GM12878 (cell line): ENCODE results near the gene PHF14. TPM values are rescaled to one million over a fixed set of nuclear protein-coding genes. Genes with fewer than 3 reads are reported as not detected.
"Not testable (repeated sequence)": the region's sequence is repeated elsewhere in the genome, so short reads cannot be mapped to it uniquely, and the experiment has no call there.

Experiments used
- ATAC-seq: fragments of 200-7000 bp; cut with Tn5 transposase; 3 replicates; pipeline ENCODE4 v1.9.1; 2020; ENCODE audit warnings: mild to moderate bottlenecking, moderate library complexity
- BruUV-seq: library from RNA; stranded (reverse); fragments of 400-500 nt; replicated peaks from 2 replicates; lab custom pipeline; 2021; lab: Mats Ljungman, UMichigan
- CTCF ChIA-PET: fragments of 300-600 bp; sonication (Branson Sonifier 250); formaldehyde crosslinking; extraction: SDS; loops from one replicate; lab custom pipeline; 2021; ENCODE audit warnings: inconsistent platforms; lab: Yijun Ruan, JAX
- POLR2A ChIA-PET: fragments of 350-600 bp; formaldehyde crosslinking; extraction: SDS; loops from one replicate; lab custom pipeline; 2021; ENCODE audit warnings: inconsistent platforms; lab: Charles Lee
- RAD21 ChIA-PET: fragments of 300-600 bp; sonication (Branson Sonifier 250); formaldehyde crosslinking; loops from one replicate; lab custom pipeline; 2023; ENCODE audit warnings: antibody characterized with exemption; ENCODE audit not compliant: unreplicated experiment; lab: Charles Lee
- SMC1A ChIA-PET: fragments of 300-600 bp; sonication (Branson Sonifier 250); formaldehyde crosslinking; loops from one replicate; lab custom pipeline; 2023; ENCODE audit not compliant: unreplicated experiment, uncharacterized antibody; lab: Charles Lee
- DNase-seq: peaks from one replicate; pipeline ENCODE4 v3.0.0-alpha.2; 2011; ENCODE audit warnings: low read depth, low spot score
- FAIRE-seq: peaks from 3 replicates; lab custom pipeline; 2011; peaks lifted over from hg19 to GRCh38; lab: Jason Lieb, UNC
- H2AFZ ChIP-seq: 2 replicates; pipeline ENCODE4 v1.6.0; 2011; ENCODE audit warnings: low read depth, low read length, control low read depth; ENCODE audit not compliant: control insufficient read depth
- H3K27ac ChIP-seq: 2 replicates; pipeline ENCODE4 v1.5.1; 2011; ENCODE audit warnings: control low read depth; ENCODE audit not compliant: control insufficient read depth, insufficient read depth
- H3K27me3 ChIP-seq, 2 experiments: replicated peaks in 1 of 2; 2 replicates each; pipeline versions ENCODE4 v1.6.0 to v1.6.1; 2011; ENCODE audit warnings: low read length in 1 of 2; ENCODE audit not compliant: control insufficient read depth in 2 of 2, insufficient read depth in 2 of 2
- H3K36me3 ChIP-seq, 2 experiments: 2 replicates each; pipeline ENCODE4 v1.5.1; 2011; ENCODE audit warnings: low read length in 1 of 2; ENCODE audit not compliant: control insufficient read depth in 2 of 2, insufficient read depth in 2 of 2
- H3K4me1 ChIP-seq: 2 replicates; pipeline ENCODE4 v1.6.1; 2011; ENCODE audit warnings: mild to moderate bottlenecking, low read length, moderate library complexity, mixed read lengths; ENCODE audit not compliant: control insufficient read depth, insufficient read depth
- H3K4me2 ChIP-seq: 2 replicates; pipeline ENCODE4 v1.6.0; 2011; ENCODE audit warnings: control low read depth; ENCODE audit not compliant: control insufficient read depth, insufficient read depth
- H3K4me3 ChIP-seq: fragments of 200-600 bp; sonication (generic); 2 replicates; pipeline ENCODE4 v1.5.1; 2016
- H3K79me2 ChIP-seq: 2 replicates; pipeline ENCODE4 v1.6.0; 2011; ENCODE audit warnings: low read length; ENCODE audit not compliant: control insufficient read depth, insufficient read depth
- H3K9ac ChIP-seq: 2 replicates; pipeline ENCODE4 v1.8.0; 2011; ENCODE audit warnings: low read length, control low read depth, mixed read lengths; ENCODE audit not compliant: control insufficient read depth, insufficient read depth
- H3K9me3 ChIP-seq: replicated peaks from 3 replicates; pipeline ENCODE4 v1.5.1; 2011; ENCODE audit warnings: mild to moderate bottlenecking, low read length; ENCODE audit not compliant: control insufficient read depth, insufficient read depth
- H4K20me1 ChIP-seq: 2 replicates; pipeline ENCODE4 v1.6.0; 2011; ENCODE audit not compliant: control insufficient read depth, insufficient read depth
- FOXM1 ChIP-seq: IDR thresholded peaks from 2 replicates; pipeline ENCODE4 v1.6.1; 2012; ENCODE audit warnings: low read depth, mild to moderate bottlenecking, inconsistent platforms, low read length, moderate library complexity
- HDAC2 ChIP-seq: fragments of 200-600 bp; sonication (generic); IDR thresholded peaks from 2 replicates; pipeline ENCODE4 v1.6.1; 2017
- MEF2A ChIP-seq: IDR thresholded peaks from 2 replicates; pipeline ENCODE4 v1.6.1; 2011; ENCODE audit warnings: low read depth, mild to moderate bottlenecking, low read length, moderate library complexity; ENCODE audit not compliant: insufficient read depth
- NRF1 ChIP-seq: conservative IDR thresholded peaks from 2 replicates; pipeline ENCODE4 v1.6.1; 2011; ENCODE audit warnings: mild to moderate bottlenecking, low read depth, low read length, improper control_type of control experiment
- RELA ChIP-seq: fragments of 450-650 bp; IDR thresholded peaks from 2 replicates; pipeline ENCODE4 v1.8.0; 2014; ENCODE audit warnings: borderline replicate concordance; ENCODE audit not compliant: partially characterized antibody
- SMAD1 ChIP-seq: fragments of 450-650 bp; IDR thresholded peaks from 2 replicates; pipeline ENCODE4 v1.6.1; 2018; ENCODE audit warnings: mild to moderate bottlenecking, low read depth; ENCODE audit not compliant: partially characterized antibody
- SREBF2 ChIP-seq: IDR thresholded peaks from 2 replicates; pipeline ENCODE4 v1.6.1; 2012; ENCODE audit warnings: mild to moderate bottlenecking, low read length
- ZSCAN29 ChIP-seq: fragments of 450-650 bp; IDR thresholded peaks from 2 replicates; pipeline ENCODE4 v1.6.1; 2017; ENCODE audit warnings: mild to moderate bottlenecking, moderate library complexity
- WGBS: methylation state at CpG from one replicate; pipeline ENCODE4 v1.1.6; 2016; ENCODE audit warnings: low lambda C conversion rate; ENCODE audit not compliant: insufficient replicate concordance, insufficient coverage; ENCODE audit errors: missing lambda C conversion rate; 5-methylcytosine and 5-hydroxymethylcytosine counted together
- in situ Hi-C: fragments of 300-500 bp; cut with MboI; formaldehyde crosslinking; loops from 9 replicates; pipeline ENCODE4 v1.14.3; 2018; ENCODE audit warnings: mixed read lengths
- intact Hi-C: fragments of 100-400 bp; cut with micrococcal nuclease; formaldehyde crosslinking; loops from one replicate; pipeline ENCODE4 v1.14.2; 2022; ENCODE audit not compliant: unreplicated experiment
- polyA plus RNA-seq, 11 experiments: library from polyadenylated mRNA; depleted of rRNA in 4 of 11; unstranded in 6 of 11; stranded (reverse) in 5 of 11; fragments of >200 nt; fragmentation: Nextera tagmentation in 4 of 11; fragmentation: Illumina TruSeq in 1 of 11; extraction: Ambion mirVana in 4 of 11; extraction: Trizol in 1 of 11; gene quantifications; 1 replicate in 1 of 11; 2 replicates in 10 of 11; pipeline versions ENCODE4 v1.2.1 to v1.2.3, GENCODE V29; 2011 to 2016; ENCODE audit warnings: inconsistent platforms in 2 of 11, missing spikeins in 2 of 11, low read depth in 1 of 11
- total RNA-seq, 4 experiments: library from RNA; depleted of rRNA in 3 of 4; stranded (reverse); fragments of >200 nt in 3 of 4; fragmentation: Illumina TruSeq in 1 of 4; extraction: Trizol in 1 of 4; gene quantifications; 2 replicates each; pipeline versions ENCODE4 v1.2.1 to v1.2.3, GENCODE V29; 2013 to 2021
- TF ChIP-seq, protein P1 (sequence below): fragments of 450-650 bp; IDR thresholded peaks from 2 replicates; pipeline ENCODE4 v1.6.1; 2016; ENCODE audit warnings: mild to moderate bottlenecking

The PHF14 gene
- total and polyA plus RNA-seq, 10 of the 15 experiments (the other 5 are each of a cell fraction or from before 2014, with no cell fraction given) = 21.3 to 47.1 (median 29.9) TPM

DNA sequence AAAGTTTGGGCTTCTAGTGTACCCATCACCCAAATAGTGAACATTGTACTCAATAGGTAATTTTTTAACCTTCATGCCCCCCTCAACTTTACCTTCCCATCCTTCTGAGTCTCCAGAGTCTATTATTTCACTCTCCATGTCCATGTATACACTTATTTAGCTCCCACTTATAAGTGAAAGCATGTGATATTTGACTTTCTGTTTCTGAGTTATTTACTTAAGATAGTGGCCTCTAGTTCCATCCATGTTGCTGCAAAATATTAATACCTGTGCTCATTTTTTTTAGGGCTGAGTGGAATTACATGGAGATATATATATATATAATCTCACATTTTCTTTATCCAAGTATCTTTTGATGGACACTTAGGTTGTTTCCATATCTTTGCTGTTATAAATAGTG lies 21.1 kb upstream of the PHF14 start:
- intact Hi-C loops = no loop called here
- no peak overlapping the region for H3K4me2 ChIP-seq
- BruUV-seq = no TSS peak
- CTCF ChIA-PET = interaction anchor here (1.0 kb wide), 1 partner anchor 27 kb away, joined by 3 read pairs; no protein-coding TSS in a partner anchor
- H3K9ac ChIP-seq = no peak overlapping the region
- POLR2A ChIA-PET = interaction anchor here (1.0 kb wide), 1 partner anchor 11 kb away, joined by 3 read pairs; no protein-coding TSS in a partner anchor
- H3K27ac ChIP-seq = no peak overlapping the region
- H3K36me3 ChIP-seq = no peaks in the 10 kb centered on the region
- H3K4me3 ChIP-seq = no peak overlapping the region
- TF ChIP-seq RELA (no peak), SMAD1 (no peak), NRF1 (no peak), ZSCAN29 (no peak), HDAC2 (no peak), MEF2A (no peak), FOXM1 (no peak), SREBF2 (no peak)
- TF ChIP-seq, protein P1, sequence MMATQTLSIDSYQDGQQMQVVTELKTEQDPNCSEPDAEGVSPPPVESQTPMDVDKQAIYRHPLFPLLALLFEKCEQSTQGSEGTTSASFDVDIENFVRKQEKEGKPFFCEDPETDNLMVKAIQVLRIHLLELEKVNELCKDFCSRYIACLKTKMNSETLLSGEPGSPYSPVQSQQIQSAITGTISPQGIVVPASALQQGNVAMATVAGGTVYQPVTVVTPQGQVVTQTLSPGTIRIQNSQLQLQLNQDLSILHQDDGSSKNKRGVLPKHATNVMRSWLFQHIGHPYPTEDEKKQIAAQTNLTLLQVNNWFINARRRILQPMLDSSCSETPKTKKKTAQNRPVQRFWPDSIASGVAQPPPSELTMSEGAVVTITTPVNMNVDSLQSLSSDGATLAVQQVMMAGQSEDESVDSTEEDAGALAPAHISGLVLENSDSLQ = no peak
- TF ChIP-seq, all 136 proteins: peak for 0
- SMC1A ChIA-PET = interaction anchor here (1.1 kb wide), 1 partner anchor 12 kb away, joined by 3 read pairs; no protein-coding TSS in a partner anchor
- no peak for DNase-seq
- H3K9me3 ChIP-seq = no peaks in the 10 kb centered on the region; the same call in 2 of the 3 replicates
- no peaks in the 10 kb centered on the region for H3K79me2 ChIP-seq
- no peak for FAIRE-seq
- RAD21 ChIA-PET = no interaction called here
- no peaks in the 10 kb centered on the region for H3K4me1 ChIP-seq
- no peaks in the 10 kb centered on the region for H4K20me1 ChIP-seq
- no peaks in the 10 kb centered on the region for H3K27me3 ChIP-seq
- no peak overlapping the region for H2AFZ ChIP-seq
- in situ Hi-C loops = no loop called here
- no peak for ATAC-seq

DNA sequence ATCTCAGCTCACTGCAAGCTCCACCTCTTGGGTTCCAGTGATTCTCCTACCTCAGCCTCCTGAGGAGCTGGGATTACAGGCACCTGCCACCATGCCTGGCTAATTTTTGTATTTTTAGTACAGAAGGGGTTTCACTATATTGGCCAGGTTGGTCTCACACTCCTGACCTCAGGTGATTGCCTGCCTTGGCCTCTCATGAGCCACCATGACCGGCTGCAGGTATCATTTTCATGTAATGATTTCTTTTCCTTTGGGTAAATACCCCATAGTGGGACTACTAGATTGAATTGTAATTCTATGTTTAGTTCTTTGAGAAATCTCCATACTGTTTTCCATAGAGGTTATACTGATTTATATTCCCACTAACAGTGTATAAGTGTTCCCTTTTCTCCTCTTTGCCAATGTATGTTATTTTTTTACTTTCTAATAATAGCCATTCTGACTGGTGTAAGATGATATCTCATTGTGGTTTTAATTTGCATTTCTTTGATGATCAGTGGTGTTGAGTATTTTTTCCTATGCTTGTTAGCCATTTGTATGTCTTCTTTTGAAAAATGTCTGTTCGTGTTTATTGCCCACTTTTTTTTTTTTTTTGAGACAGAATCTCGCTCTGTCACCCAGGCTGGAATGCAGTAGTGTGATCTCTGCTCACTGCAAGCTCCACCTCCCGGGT lies 20.5 kb upstream of the PHF14 start:
- H3K79me2 ChIP-seq, H3K4me1 ChIP-seq, BruUV-seq, intact Hi-C loops, H4K20me1 ChIP-seq, H2AFZ ChIP-seq, H3K9me3 ChIP-seq, H3K27ac ChIP-seq, DNase-seq, FAIRE-seq, H3K27me3 ChIP-seq, RAD21 ChIA-PET, H3K9ac ChIP-seq, H3K4me3 ChIP-seq, H3K36me3 ChIP-seq, CTCF ChIA-PET, in situ Hi-C loops, H3K4me2 ChIP-seq: not testable (repeated sequence)
- POLR2A ChIA-PET = interaction anchor here (1.0 kb wide), 1 partner anchor 12 kb away, joined by 3 read pairs; no protein-coding TSS in a partner anchor
- 16% methylated on average over 3 of the region's 4 CpGs for whole genome bisulfite sequencing
- SMC1A ChIA-PET = interaction anchor here (1.1 kb wide), 1 partner anchor 12 kb away, joined by 3 read pairs; no protein-coding TSS in a partner anchor
- ATAC-seq = peak; percentile 54
